Ascending aorta (tissue), 2 donors: Measurements from ENCODE around the gene TRAPPC12. TPM values are rescaled to one million over a fixed set of nuclear protein-coding genes. Genes with fewer than 3 reads are reported as not detected.

Experiments used
- DNase-seq, 2 donors: peaks; one replicate each; pipeline ENCODE4 v3.0.0-alpha.2; 2019; ENCODE audit warnings: low spot score in 2 of 2
- H3K27ac ChIP-seq, 2 donors: fragments of 200-600 bp; sonication (generic); one replicate each; pipeline ENCODE4 v1.5.1; 2016 to 2017; ENCODE audit warnings: mild to moderate bottlenecking in 1 of 2
- H3K27me3 ChIP-seq: fragments of 200-600 bp; sonication (generic); one replicate; pipeline ENCODE4 v1.5.1; 2017
- H3K36me3 ChIP-seq, 2 donors: fragments of 200-600 bp; sonication (generic); one replicate each; pipeline ENCODE4 v1.5.1; 2016
- H3K4me1 ChIP-seq, 2 donors: fragments of 200-600 bp; sonication (generic); one replicate each; pipeline ENCODE4 v1.5.1; 2016 to 2017; ENCODE audit warnings: mild to moderate bottlenecking in 1 of 2
- H3K4me3 ChIP-seq, 2 donors: fragments of 200-600 bp; sonication (generic); one replicate each; pipeline ENCODE4 v1.5.1; 2016 to 2017; ENCODE audit warnings: mild to moderate bottlenecking in 1 of 2
- H3K9me3 ChIP-seq, 2 donors: fragments of 200-600 bp; sonication (generic); one replicate each; pipeline ENCODE4 v1.5.1; 2016
- intact Hi-C: fragments of 100-400 bp; cut with DNase I; formaldehyde crosslinking; loops from one replicate; pipeline ENCODE4 v1.15.1; 2023
- total RNA-seq: library from RNA; depleted of rRNA; stranded (reverse); fragments of >200 nt; gene quantifications from one replicate; pipeline ENCODE4 v1.1.0, GENCODE V29; 2016
- TF ChIP-seq, protein P1 (sequence below), 3 experiments: fragments of 200-600 bp in 2 of 3; fragments of 450-650 bp in 1 of 3; sonication (generic) in 2 of 3; IDR thresholded peaks; one replicate each; pipeline ENCODE4 v1.5.1; 2016 to 2019; ENCODE audit warnings: antibody characterized with exemption in 3 of 3, mild to moderate bottlenecking in 1 of 3, moderate library complexity in 1 of 3

Gene TRAPPC12
- total RNA-seq, 1 donor from 2014 or later: 94.0 TPM

DNA sequence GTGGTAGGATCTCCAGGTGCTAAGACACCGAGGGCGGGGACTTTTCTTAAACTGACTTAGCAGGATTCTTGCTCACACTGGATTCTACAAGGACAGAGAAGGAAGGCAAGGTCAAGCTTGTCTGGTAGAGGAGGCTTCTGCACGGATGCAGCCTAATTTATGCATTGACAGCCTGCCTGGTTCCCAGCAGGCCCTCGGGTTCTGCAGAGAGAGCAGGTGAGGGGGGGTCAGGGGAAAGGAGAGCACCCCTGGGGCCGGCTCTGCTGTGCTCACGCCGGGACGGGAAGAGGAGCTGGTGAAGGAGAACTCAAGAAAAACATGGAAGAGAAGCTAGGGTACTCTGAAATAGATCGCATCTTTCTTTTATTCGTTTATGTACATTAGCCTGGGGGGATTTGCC, 93.5 kb downstream of the TRAPPC12 start:
- H3K27ac ChIP-seq: peak overlapping the region; percentile 90 to 91
- H3K4me3 ChIP-seq: no peak overlapping the region
- peaks cover 23 to 47% of the 10 kb centered on the region in 2 donors for H3K36me3 ChIP-seq
- intact Hi-C loops: no loop called here
- no peaks in the 10 kb centered on the region for H3K9me3 ChIP-seq
- peaks cover 0 to 28% of the 10 kb centered on the region in 2 donors for H3K4me1 ChIP-seq
- TF ChIP-seq, protein P1, sequence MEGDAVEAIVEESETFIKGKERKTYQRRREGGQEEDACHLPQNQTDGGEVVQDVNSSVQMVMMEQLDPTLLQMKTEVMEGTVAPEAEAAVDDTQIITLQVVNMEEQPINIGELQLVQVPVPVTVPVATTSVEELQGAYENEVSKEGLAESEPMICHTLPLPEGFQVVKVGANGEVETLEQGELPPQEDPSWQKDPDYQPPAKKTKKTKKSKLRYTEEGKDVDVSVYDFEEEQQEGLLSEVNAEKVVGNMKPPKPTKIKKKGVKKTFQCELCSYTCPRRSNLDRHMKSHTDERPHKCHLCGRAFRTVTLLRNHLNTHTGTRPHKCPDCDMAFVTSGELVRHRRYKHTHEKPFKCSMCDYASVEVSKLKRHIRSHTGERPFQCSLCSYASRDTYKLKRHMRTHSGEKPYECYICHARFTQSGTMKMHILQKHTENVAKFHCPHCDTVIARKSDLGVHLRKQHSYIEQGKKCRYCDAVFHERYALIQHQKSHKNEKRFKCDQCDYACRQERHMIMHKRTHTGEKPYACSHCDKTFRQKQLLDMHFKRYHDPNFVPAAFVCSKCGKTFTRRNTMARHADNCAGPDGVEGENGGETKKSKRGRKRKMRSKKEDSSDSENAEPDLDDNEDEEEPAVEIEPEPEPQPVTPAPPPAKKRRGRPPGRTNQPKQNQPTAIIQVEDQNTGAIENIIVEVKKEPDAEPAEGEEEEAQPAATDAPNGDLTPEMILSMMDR (IDR thresholded peaks at IDR 0.05): no peak
- H3K27me3 ChIP-seq: no peaks in the 10 kb centered on the region
- no peak for DNase-seq

DNA sequence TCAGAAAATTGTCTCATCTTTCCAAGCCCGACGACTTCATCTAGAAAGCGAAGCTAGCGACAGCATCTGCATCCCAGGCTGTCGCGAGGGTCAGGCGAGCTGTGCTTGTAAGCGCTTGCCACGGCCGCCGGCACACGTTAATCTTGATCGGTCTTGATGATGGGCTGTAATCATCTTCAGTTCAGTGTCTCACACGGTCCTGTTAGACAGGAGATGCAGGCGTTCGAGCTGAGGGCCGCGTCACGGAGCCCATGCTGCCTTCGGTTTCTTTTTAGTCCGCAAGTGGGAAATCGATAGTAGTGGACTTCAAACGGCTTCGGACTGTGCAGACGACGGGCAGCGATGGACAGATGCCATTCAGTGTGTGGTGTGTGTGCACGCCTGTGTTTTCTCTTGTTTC, 96.3 kb downstream of the TRAPPC12 start:
- no peak for DNase-seq
- peak overlapping the region in 1 of 2 donors; percentile 35 for H3K27ac ChIP-seq
- no peaks in the 10 kb centered on the region for H3K27me3 ChIP-seq
- no peak overlapping the region for H3K4me3 ChIP-seq
- H3K9me3 ChIP-seq: no peaks in the 10 kb centered on the region
- TF ChIP-seq, protein P1 (IDR thresholded peaks at IDR 0.05): no peak
- H3K36me3 ChIP-seq: peaks cover 39 to 56% of the 10 kb centered on the region in 2 donors
- peaks cover 0 to 11% of the 10 kb centered on the region in 2 donors for H3K4me1 ChIP-seq
- intact Hi-C loops: no loop called here

DNA sequence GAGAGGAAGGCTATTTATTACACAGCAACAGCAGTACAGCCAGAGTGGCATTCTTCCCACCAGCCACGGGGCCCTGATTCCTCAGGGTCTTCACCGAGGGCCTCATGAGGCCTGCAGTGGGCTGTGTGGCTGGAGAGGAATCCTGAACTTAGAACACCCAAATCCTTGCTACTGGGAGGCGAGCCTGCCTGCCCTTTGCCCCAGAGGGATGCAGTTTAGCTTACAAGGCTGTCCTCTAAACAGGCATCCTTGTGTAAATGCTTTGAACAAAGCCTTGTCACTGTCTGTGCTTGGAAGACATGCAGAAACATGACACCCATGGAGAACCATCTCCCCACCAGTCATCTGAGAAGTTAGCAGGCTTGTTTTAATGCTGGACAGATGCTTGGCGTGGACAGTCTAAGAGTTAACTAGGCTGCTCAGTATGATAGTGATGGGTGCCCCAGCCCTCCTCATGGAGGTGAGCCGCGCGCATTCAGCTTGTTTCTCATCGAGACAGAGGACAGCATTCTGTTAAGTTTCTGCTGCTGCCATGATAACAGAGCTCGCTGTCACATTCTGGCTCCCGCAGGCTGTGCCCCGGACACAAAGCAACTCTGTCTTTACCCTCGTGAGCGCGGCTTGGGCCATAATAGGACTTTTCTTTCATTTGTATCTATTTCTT, 97.0 kb downstream of the TRAPPC12 start:
- Histone ChIP-seq H3K4me1 (peaks cover 0 to 4% of the 10 kb centered on the region in 2 donors), H3K36me3 (peaks cover 39 to 58% of the 10 kb centered on the region in 2 donors), H3K27ac (peak overlapping the region; percentile 27 to 35), H3K4me3 (no peak overlapping the region), H3K27me3 (no peaks in the 10 kb centered on the region), H3K9me3 (no peaks in the 10 kb centered on the region)
- intact Hi-C loops: no loop called here
- TF ChIP-seq, protein P1 (IDR thresholded peaks at IDR 0.05): no peak
- DNase-seq: no peak

DNA sequence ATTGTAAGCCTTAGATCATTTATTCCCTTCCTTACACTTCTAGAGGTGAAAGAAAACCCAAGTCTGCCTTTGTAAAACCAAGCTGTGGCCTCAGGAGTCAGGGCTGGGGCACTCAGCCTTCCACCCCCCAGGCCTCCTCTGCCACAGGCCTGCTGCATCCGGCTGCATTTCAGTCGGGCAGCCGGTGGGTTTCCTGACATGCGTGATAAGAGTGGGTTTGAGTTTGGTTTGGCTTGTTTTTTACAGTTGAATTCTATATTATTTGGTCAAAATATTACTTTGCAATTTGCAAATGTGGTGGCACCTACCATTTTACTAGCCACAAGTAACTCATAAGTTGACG, 97.5 kb downstream of the TRAPPC12 start:
- H3K4me1 ChIP-seq: no peaks in the 10 kb centered on the region
- TF ChIP-seq, protein P1 (IDR thresholded peaks at IDR 0.05): no peak
- H3K9me3 ChIP-seq: no peaks in the 10 kb centered on the region
- no peak for DNase-seq
- peaks cover 44 to 63% of the 10 kb centered on the region in 2 donors for H3K36me3 ChIP-seq
- no peaks in the 10 kb centered on the region for H3K27me3 ChIP-seq
- intact Hi-C loops: no loop called here
- H3K4me3 ChIP-seq: no peak overlapping the region
- no peak overlapping the region for H3K27ac ChIP-seq

DNA sequence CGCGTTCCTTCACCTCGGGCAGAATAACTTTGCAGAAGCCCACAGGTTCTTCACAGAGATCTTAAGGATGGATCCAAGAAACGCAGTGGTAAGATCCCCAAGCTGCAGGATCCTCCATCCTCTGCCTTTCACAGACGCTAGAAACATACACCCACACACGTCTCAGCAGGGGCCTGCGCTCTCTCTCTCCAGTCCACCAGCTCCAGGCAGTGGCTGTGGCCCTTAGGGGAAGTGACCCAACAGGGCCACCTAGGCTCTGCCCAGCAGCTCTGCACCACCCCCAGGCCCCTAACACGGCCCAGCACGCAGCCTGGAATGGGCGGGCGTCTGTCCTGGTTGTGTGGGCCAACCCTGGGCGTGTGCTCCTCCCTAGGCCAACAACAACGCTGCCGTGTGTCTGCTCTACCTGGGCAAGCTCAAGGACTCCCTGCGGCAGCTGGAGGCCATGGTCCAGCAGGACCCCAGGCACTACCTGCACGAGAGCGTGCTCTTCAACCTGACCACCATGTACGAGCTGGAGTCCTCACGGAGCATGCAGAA, 99.4 kb downstream of the TRAPPC12 start:
- H3K27ac ChIP-seq: no peak overlapping the region

More for the DNA sequence above, 99.4 kb downstream of the TRAPPC12 start:
- TF ChIP-seq, protein P1 (IDR thresholded peaks at IDR 0.05): no peak
- Histone ChIP-seq H3K4me1 (no peaks in the 10 kb centered on the region), H3K36me3 (peaks cover 40 to 60% of the 10 kb centered on the region in 2 donors), H3K4me3 (no peak overlapping the region), H3K27me3 (no peaks in the 10 kb centered on the region), H3K9me3 (no peaks in the 10 kb centered on the region)
- intact Hi-C loops: no loop called here
- DNase-seq: no peak
